Neural cell (in vitro differentiated cells): ENCODE measurements around the gene CLPSL2.

Source experiments
- POLR2AphosphoS5 ChIP-seq: IDR thresholded peaks from 2 replicates; pipeline ENCODE4 v1.6.1; 2012
- TAF1 ChIP-seq: IDR thresholded peaks from 2 replicates; pipeline ENCODE4 v1.6.1; 2012; ENCODE audit warnings: low read depth
- TF ChIP-seq, protein P1 (sequence below): fragments of 450-650 bp; IDR thresholded peaks from 2 replicates; pipeline ENCODE4 v1.5.1; 2014; ENCODE audit warnings: antibody characterized with exemption, mild to moderate bottlenecking, moderate library complexity; ENCODE audit not compliant: poor library complexity, severe bottlenecking

DNA sequence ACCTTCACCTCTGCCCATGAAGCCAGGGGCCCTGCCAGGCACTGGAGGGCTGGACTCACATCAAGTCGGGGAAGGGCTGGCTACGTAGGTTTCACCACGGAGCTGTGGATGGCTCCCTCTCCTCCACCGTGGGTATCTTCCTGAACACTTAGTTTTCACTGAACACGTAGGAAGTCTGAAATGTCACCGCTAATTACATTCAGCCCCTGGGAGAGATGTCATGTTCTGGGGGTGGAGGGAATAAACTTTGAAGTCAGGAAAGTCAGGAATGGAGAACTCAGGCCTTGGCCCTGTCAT, 35.2 kb downstream of the CLPSL2 start:
- TF ChIP-seq POLR2AphosphoS5 (no peak), TAF1 (no peak)
- TF ChIP-seq, protein P1, sequence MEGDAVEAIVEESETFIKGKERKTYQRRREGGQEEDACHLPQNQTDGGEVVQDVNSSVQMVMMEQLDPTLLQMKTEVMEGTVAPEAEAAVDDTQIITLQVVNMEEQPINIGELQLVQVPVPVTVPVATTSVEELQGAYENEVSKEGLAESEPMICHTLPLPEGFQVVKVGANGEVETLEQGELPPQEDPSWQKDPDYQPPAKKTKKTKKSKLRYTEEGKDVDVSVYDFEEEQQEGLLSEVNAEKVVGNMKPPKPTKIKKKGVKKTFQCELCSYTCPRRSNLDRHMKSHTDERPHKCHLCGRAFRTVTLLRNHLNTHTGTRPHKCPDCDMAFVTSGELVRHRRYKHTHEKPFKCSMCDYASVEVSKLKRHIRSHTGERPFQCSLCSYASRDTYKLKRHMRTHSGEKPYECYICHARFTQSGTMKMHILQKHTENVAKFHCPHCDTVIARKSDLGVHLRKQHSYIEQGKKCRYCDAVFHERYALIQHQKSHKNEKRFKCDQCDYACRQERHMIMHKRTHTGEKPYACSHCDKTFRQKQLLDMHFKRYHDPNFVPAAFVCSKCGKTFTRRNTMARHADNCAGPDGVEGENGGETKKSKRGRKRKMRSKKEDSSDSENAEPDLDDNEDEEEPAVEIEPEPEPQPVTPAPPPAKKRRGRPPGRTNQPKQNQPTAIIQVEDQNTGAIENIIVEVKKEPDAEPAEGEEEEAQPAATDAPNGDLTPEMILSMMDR = no peak
